LNCAP (cell line): ENCODE data around the gene AZU1.

ENCODE experiments used
- TF ChIP-seq, protein P1 (sequence below): fragments of 450-650 bp; IDR thresholded peaks from 2 replicates; pipeline ENCODE4 v1.5.1; 2017; ENCODE audit warnings: mild to moderate bottlenecking

Gene AZU1

DNA sequence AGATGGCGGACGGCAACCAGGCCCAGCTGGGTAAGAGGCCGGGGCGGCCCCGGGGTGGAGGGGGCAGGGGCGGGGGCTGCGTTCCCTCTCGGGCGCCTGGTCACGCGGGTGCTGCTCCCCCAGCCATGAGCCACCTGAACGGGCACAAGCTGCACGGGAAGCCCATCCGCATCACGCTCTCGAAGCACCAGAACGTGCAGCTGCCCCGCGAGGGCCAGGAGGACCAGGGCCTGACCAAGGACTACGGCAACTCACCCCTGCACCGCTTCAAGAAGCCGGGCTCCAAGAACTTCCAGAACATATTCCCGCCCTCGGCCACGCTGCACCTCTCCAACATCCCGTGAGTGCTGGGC, 19.2 kb upstream of the AZU1 start:
- TF ChIP-seq, protein P1, sequence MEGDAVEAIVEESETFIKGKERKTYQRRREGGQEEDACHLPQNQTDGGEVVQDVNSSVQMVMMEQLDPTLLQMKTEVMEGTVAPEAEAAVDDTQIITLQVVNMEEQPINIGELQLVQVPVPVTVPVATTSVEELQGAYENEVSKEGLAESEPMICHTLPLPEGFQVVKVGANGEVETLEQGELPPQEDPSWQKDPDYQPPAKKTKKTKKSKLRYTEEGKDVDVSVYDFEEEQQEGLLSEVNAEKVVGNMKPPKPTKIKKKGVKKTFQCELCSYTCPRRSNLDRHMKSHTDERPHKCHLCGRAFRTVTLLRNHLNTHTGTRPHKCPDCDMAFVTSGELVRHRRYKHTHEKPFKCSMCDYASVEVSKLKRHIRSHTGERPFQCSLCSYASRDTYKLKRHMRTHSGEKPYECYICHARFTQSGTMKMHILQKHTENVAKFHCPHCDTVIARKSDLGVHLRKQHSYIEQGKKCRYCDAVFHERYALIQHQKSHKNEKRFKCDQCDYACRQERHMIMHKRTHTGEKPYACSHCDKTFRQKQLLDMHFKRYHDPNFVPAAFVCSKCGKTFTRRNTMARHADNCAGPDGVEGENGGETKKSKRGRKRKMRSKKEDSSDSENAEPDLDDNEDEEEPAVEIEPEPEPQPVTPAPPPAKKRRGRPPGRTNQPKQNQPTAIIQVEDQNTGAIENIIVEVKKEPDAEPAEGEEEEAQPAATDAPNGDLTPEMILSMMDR: no peak

DNA sequence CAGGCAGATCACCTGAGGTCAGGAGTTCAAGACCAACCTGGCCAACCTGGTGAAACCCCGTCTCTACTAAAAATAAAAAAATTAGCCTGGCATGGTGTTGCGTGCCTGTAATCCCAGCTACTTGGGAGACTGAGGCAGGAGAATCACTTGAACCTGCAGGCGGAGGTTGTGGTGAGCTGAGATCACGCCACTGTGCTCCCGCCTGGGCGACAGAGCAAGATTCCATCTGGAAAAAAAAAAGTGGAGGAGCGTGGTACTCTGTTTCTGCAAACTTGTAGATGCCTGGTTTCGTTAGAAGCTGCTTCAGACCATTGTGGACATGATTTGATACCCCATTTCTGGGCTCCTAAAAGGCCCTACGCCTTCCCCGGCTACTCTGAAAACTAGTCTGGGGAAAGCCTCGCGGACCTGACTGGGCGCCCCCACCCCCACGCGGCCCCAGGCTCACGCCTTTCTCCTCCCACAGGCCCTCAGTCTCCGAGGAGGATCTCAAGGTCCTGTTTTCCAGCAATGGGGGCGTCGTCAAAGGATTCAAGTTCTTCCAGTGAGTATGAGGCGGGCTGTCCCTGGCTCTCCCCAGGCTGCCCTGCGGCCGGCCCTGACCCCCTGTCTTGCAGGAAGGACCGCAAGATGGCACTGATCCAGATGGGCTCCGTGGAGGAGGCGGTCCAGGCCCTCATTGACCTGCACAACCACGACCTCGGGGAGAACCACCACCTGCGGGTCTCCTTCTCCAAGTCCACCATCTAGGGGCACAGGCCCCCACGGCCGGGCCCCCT, 17.4 kb upstream of the AZU1 start:
- TF ChIP-seq, protein P1: no peak

DNA sequence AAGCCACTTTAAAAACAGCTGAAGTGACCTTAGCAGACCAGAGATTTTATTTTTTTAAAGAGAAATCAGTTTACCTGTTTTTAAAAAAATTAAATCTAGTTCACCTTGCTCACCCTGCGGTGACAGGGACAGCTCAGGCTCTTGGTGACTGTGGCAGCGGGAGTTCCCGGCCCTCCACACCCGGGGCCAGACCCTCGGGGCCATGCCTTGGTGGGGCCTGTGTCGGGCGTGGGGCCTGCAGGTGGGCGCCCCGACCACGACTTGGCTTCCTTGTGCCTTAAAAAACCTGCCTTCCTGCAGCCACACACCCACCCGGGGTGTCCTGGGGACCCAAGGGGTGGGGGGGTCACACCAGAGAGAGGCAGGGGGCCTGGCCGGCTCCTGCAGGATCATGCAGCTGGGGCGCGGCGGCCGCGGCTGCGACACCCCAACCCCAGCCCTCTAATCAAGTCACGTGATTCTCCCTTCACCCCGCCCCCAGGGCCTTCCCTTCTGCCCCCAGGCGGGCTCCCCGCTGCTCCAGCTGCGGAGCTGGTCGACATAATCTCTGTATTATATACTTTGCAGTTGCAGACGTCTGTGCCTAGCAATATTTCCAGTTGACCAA, 16.7 kb upstream of the AZU1 start:
- TF ChIP-seq, protein P1: no peak

DNA sequence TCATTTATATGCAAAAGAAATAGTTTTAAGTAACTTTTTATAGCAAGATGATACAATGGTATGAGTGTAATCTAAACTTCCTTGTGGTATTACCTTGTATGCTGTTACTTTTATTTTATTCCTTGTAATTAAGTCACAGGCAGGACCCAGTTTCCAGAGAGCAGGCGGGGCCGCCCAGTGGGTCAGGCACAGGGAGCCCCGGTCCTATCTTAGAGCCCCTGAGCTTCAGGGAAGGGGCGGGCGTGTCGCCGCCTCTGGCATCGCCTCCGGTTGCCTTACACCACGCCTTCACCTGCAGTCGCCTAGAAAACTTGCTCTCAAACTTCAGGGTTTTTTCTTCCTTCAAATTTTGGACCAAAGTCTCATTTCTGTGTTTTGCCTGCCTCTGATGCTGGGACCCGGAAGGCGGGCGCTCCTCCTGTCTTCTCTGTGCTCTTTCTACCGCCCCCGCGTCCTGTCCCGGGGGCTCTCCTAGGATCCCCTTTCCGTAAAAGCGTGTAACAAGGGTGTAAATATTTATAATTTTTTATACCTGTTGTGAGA, 16.1 kb upstream of the AZU1 start:
- TF ChIP-seq, protein P1: no peak

DNA sequence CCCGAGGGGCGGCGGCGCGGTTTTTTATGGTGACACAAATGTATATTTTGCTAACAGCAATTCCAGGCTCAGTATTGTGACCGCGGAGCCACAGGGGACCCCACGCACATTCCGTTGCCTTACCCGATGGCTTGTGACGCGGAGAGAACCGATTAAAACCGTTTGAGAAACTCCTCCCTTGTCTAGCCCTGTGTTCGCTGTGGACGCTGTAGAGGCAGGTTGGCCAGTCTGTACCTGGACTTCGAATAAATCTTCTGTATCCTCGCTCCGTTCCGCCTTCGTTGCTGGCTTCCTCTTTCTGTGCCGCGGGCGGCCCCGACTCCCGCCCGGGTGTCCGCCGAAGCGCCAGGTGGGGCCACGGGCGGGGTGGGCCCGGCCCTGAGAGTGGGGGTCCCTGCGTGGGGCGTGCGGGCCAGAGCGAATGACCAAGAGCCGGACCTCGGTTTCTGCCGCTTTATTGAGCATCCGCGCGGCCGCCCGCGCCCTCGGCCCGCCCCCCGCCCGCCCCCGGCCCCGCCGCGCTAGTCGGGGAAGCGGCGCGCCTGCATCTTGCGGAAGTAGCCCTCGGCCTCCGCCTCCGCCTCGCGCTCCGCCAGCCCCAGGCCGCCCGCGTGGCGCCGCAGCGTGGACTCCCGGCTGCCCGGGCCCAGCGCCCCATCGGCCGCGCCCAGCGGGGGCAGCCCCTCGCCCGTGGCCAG, 15.4 kb upstream of the AZU1 start:
- TF ChIP-seq, protein P1: no peak

DNA sequence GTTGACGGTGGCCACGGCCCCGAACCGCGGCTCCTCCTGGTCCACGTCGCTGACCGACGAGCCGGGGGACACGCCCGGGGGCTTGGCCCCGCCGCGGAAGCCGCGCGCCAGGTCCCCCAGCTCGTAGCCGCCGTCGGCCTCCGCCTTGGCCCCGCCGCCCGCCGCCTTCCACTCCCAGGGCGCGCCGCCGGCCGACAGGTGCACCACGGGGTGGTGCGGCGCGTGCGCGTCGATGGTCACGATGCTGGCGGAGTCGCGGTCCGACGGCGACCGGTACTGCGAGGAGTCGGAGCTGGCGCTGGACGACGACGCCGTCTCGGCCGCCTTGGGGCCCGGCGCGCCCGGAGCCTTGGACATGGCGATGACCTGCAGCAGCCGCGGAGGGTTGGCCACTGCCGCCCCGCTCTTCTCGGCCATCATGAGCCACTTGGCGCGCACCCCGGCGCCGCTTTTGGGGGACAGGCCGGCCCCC, 14.9 kb upstream of the AZU1 start:
- TF ChIP-seq, protein P1: no peak

DNA sequence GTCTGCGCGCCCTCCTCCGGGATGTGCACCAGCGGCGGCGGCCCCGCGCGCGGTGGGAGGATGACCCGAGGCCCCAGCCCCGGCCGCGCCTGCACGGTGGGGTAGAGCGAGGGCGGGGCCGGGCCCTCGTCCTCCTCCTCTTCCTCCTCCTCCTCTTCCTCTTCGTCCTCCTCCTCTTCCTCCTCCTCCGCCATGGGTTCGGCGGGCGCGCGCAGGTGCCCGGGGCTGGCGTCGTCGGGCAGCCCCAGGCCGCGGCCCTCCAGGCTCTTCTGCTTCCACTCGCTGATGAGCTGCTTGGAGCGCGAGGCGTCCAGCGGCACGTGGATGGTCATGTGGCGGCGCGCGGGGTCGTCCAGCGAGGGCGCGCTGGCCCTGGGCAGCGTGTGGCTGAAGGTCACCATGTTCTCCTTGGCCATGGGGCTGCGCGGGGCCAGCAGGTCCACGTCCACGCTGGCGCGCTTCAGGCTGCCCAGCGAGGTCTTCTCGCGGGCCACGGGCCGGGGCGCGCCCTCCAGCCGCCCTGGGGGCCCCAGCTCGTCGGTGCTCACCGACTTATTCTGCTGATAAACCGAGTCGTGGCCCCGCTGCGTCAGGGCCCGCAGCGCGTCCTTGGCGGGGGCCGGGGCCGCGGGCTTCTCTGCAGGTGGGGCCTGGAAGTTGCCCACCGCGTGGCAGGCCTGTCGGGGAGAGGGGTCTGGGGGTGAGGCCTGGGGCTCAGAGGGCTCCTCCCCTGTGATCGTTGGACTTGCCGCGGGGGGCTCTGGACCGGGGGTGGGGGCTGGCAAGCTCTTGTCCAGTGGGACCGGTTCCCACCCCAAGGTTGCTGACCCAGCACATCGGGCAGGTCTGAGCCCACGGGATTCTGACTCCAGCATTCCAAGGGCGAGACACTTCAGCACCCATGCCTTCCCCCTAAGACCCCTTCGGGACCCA, 14.2 kb upstream of the AZU1 start:
- TF ChIP-seq, protein P1: no peak
